H1 (cell line): ENCODE measurements around the gene IQCN. TPM values are rescaled to one million over a fixed set of nuclear protein-coding genes. Genes with fewer than 3 reads are reported as not detected.

ENCODE experiments used
- CTCF ChIA-PET: fragments of 300-600 bp; sonication (Branson Sonifier 250); formaldehyde crosslinking; loops from one replicate; lab custom pipeline; 2021; ENCODE audit not compliant: partially characterized antibody; lab: Charles Lee
- POLR2A ChIA-PET: fragments of 300-600 bp; sonication (Branson Sonifier 250); formaldehyde crosslinking; loops from one replicate; lab custom pipeline; 2021; ENCODE audit warnings: inconsistent platforms; ENCODE audit not compliant: partially characterized antibody; lab: Charles Lee
- DNase-seq, 2 experiments: peaks; one replicate each; pipeline versions ENCODE4 v3.0.0 to v3.0.0-alpha.2; 2010 to 2022; ENCODE audit warnings: low spot score in 2 of 2, low read depth in 1 of 2, mixed read lengths in 1 of 2
- FAIRE-seq: peaks from 2 replicates; lab custom pipeline; 2011; peaks lifted over from hg19 to GRCh38; lab: Jason Lieb, UNC
- H2AFZ ChIP-seq: 2 replicates; pipeline ENCODE4 v1.8.1; 2012; ENCODE audit warnings: low read length, inconsistent platforms
- H2AK5ac ChIP-seq: 2 replicates; pipeline ENCODE4 v1.6.1; 2013; ENCODE audit warnings: low read depth, low read length
- H2BK120ac ChIP-seq: replicated peaks from 2 replicates; pipeline ENCODE3; 2013; ENCODE audit warnings: low read depth, low read length, inconsistent platforms
- H2BK12ac ChIP-seq: 2 replicates; pipeline ENCODE4 v1.6.1; 2013; ENCODE audit warnings: low read depth, low read length
- H2BK15ac ChIP-seq: 2 replicates; pipeline ENCODE4 v1.6.1; 2013; ENCODE audit warnings: low read length
- H2BK20ac ChIP-seq: 2 replicates; pipeline ENCODE4 v1.6.1; 2013; ENCODE audit warnings: low read length
- H2BK5ac ChIP-seq: 2 replicates; pipeline ENCODE4 v1.6.1; 2013; ENCODE audit warnings: low read depth, low read length
- H3K14ac ChIP-seq: 2 replicates; pipeline ENCODE4 v1.6.1; 2013; ENCODE audit warnings: inconsistent platforms; ENCODE audit not compliant: insufficient read length
- H3K18ac ChIP-seq: 2 replicates; pipeline ENCODE4 v1.6.1; 2013; ENCODE audit warnings: low read length; ENCODE audit errors: extremely low read depth
- H3K23ac ChIP-seq: 2 replicates; pipeline ENCODE4 v1.6.1; 2013; ENCODE audit warnings: inconsistent platforms; ENCODE audit not compliant: insufficient read length
- H3K23me2 ChIP-seq: 2 replicates; pipeline ENCODE4 v1.6.1; 2013; ENCODE audit warnings: low read depth, low read length
- H3K27ac ChIP-seq: 2 replicates; pipeline ENCODE4 v1.6.1; 2011; ENCODE audit warnings: low read depth, low read length, inconsistent platforms
- H3K27me3 ChIP-seq, 4 experiments: replicated peaks in 1 of 4; 1 replicate in 1 of 4; 2 replicates in 3 of 4; pipeline versions ENCODE4 v1.6.1 to v1.8.1; 2011 to 2013; ENCODE audit warnings: low read length in 3 of 4, mild to moderate bottlenecking in 3 of 4, inconsistent platforms in 2 of 4, mixed read lengths in 2 of 4, moderate library complexity in 1 of 4; ENCODE audit not compliant: control insufficient read depth in 3 of 4, insufficient read depth in 3 of 4; ENCODE audit errors: extremely low read depth in 1 of 4
- H3K36me3 ChIP-seq, 4 experiments: 2 replicates each; pipeline versions ENCODE4 v1.6.1 to v1.8.1; 2011 to 2013; ENCODE audit warnings: mild to moderate bottlenecking in 4 of 4, low read length in 3 of 4, moderate library complexity in 2 of 4, control low read depth in 1 of 4, inconsistent platforms in 1 of 4; ENCODE audit not compliant: insufficient read depth in 4 of 4, control insufficient read depth in 2 of 4
- H3K4ac ChIP-seq: replicated peaks from 2 replicates; pipeline ENCODE3; 2013; ENCODE audit warnings: low read length, low read depth, mixed read lengths, inconsistent platforms; ENCODE audit not compliant: insufficient read length
- H3K4me1 ChIP-seq, 4 experiments: replicated peaks in 1 of 4; 1 replicate in 1 of 4; 2 replicates in 3 of 4; pipeline versions ENCODE4 v1.6.1 to v1.8.1; 2011 to 2013; ENCODE audit warnings: low read length in 3 of 4, inconsistent platforms in 2 of 4, mixed read lengths in 1 of 4; ENCODE audit not compliant: insufficient read depth in 4 of 4, control insufficient read depth in 3 of 4
- H3K4me2 ChIP-seq, 2 experiments: 2 replicates each; pipeline versions ENCODE4 v1.6.1 to v1.8.1; 2011 to 2013; ENCODE audit warnings: low read depth in 2 of 2, low read length in 2 of 2, control low read depth in 1 of 2, inconsistent platforms in 1 of 2, mild to moderate bottlenecking in 1 of 2; ENCODE audit not compliant: insufficient read depth in 1 of 2
- H3K4me3 ChIP-seq, 4 experiments: fragments of 200-600, 300-600 bp in 1 of 4; sonication (generic), shearing (Covaris generic), sonication (Bioruptor Twin) in 1 of 4; 2 replicates each; pipeline versions ENCODE4 v1.5.1 to v1.8.1; 2011 to 2016; ENCODE audit warnings: low read length in 4 of 4, low read depth in 3 of 4, control low read depth in 2 of 4, inconsistent platforms in 2 of 4, mild to moderate bottlenecking in 2 of 4, mixed read lengths in 1 of 4, moderate library complexity in 1 of 4; ENCODE audit not compliant: insufficient read depth in 2 of 4; ENCODE audit errors: extremely low read depth in 1 of 4
- H3K56ac ChIP-seq: replicated peaks from 2 replicates; pipeline ENCODE3; 2013; ENCODE audit warnings: low read depth, mild to moderate bottlenecking, mixed read lengths, low read length, inconsistent platforms; ENCODE audit not compliant: insufficient read length
- H3K79me1 ChIP-seq: 2 replicates; pipeline ENCODE4 v1.6.1; 2013; ENCODE audit warnings: low read depth, low read length, control low read depth
- H3K79me2 ChIP-seq, 2 experiments: 2 replicates each; pipeline versions ENCODE4 v1.6.1 to v1.8.1; 2012 to 2013; ENCODE audit warnings: low read length in 2 of 2, mild to moderate bottlenecking in 2 of 2, inconsistent platforms in 1 of 2; ENCODE audit not compliant: insufficient read depth in 2 of 2, control insufficient read depth in 1 of 2
- H3K9ac ChIP-seq, 4 experiments: replicated peaks in 1 of 4; 1 replicate in 1 of 4; 2 replicates in 3 of 4; pipeline versions ENCODE4 v1.6.1 to v1.8.1; 2011 to 2013; ENCODE audit warnings: low read depth in 3 of 4, low read length in 3 of 4, control low read depth in 2 of 4, mild to moderate bottlenecking in 2 of 4, moderate library complexity in 2 of 4, inconsistent platforms in 1 of 4; ENCODE audit errors: extremely low read depth in 1 of 4
- H3K9me3 ChIP-seq, 2 experiments: 2 replicates each; pipeline versions ENCODE4 v1.6.1 to v1.8.1; 2012 to 2013; ENCODE audit warnings: mild to moderate bottlenecking in 2 of 2, moderate library complexity in 2 of 2, control low read depth in 1 of 2, inconsistent platforms in 1 of 2, low read depth in 1 of 2, low read length in 1 of 2, mixed read lengths in 1 of 2; ENCODE audit not compliant: insufficient read depth in 2 of 2
- H4K20me1 ChIP-seq, 2 experiments: replicated peaks in 1 of 2; 2 replicates each; pipeline versions ENCODE3 to v1.8.1; 2011 to 2013; ENCODE audit warnings: inconsistent platforms in 2 of 2, low read length in 2 of 2, mild to moderate bottlenecking in 1 of 2; ENCODE audit not compliant: insufficient read depth in 2 of 2, control insufficient read depth in 1 of 2
- H4K5ac ChIP-seq: 2 replicates; pipeline ENCODE4 v1.6.1; 2013; ENCODE audit warnings: low read length, low read depth, mixed read lengths, inconsistent platforms; ENCODE audit not compliant: insufficient read length
- H4K8ac ChIP-seq: 2 replicates; pipeline ENCODE4 v1.8.0; 2013; ENCODE audit warnings: mild to moderate bottlenecking, moderate library complexity, low read length, inconsistent platforms; ENCODE audit not compliant: insufficient read depth; ENCODE audit errors: extremely low read depth
- H4K91ac ChIP-seq: replicated peaks from 2 replicates; pipeline ENCODE3; 2013; ENCODE audit warnings: low read length, mixed read lengths, inconsistent platforms; ENCODE audit not compliant: insufficient read length
- CBX5 ChIP-seq: fragments of 300-800, 300-1000 bp; sonication (generic); IDR thresholded peaks from 2 replicates; pipeline ENCODE4 v1.7.1; 2016; ENCODE audit warnings: antibody characterized with exemption, low read length, low read depth
- EGR1 ChIP-seq: IDR thresholded peaks from 2 replicates; pipeline ENCODE4 v1.6.1; 2011; ENCODE audit warnings: low read depth, low read length, borderline replicate concordance
- GTF2F1 ChIP-seq: IDR thresholded peaks from 2 replicates; pipeline ENCODE4 v1.6.1; 2012; ENCODE audit warnings: low read depth, low read length, improper control_type of control experiment, borderline replicate concordance
- HDAC6 ChIP-seq: IDR thresholded peaks from one replicate; pipeline ENCODE4 v1.7.1; 2012; ENCODE audit warnings: low read depth, mild to moderate bottlenecking, inconsistent platforms, low read length, moderate library complexity
- NANOG ChIP-seq: IDR thresholded peaks from 2 replicates; pipeline ENCODE4 v1.6.1; 2011; ENCODE audit warnings: low read length, low read depth, mild to moderate bottlenecking, inconsistent platforms; ENCODE audit not compliant: insufficient read depth, poor library complexity, severe bottlenecking
- POLR2AphosphoS5 ChIP-seq: IDR thresholded peaks from 2 replicates; pipeline ENCODE4 v1.6.1; 2011; ENCODE audit warnings: low read depth, low read length
- RNF2 ChIP-seq: fragments of 200-900, 300-1000 bp; sonication (generic); IDR thresholded peaks from 2 replicates; pipeline ENCODE4 v1.7.1; 2016; ENCODE audit warnings: borderline replicate concordance, low read depth, mild to moderate bottlenecking, antibody characterized with exemption, low read length; ENCODE audit not compliant: poor library complexity, severe bottlenecking; ENCODE audit errors: missing control alignments
- SIRT6 ChIP-seq: IDR thresholded peaks from one replicate; pipeline ENCODE4 v1.7.1; 2012; ENCODE audit warnings: low read length, inconsistent platforms
- TEAD4 ChIP-seq: IDR thresholded peaks from 2 replicates; pipeline ENCODE4 v1.6.1; 2012; ENCODE audit warnings: low read depth, low read length, inconsistent platforms, mixed read lengths
- YY1 ChIP-seq: IDR thresholded peaks from 2 replicates; pipeline ENCODE4 v1.6.1; 2011; ENCODE audit warnings: low read depth, mild to moderate bottlenecking, low read length
- WGBS, 2 experiments: shearing (Covaris generic) in 1 of 2; methylation state at CpG; one replicate each; pipeline versions ENCODE4 v1.1.6 to v1.1.7; 2013 to 2015; ENCODE audit warnings: low lambda C conversion rate in 2 of 2, mixed read lengths in 2 of 2, inconsistent platforms in 1 of 2, low coverage in 1 of 2, missing lambda C conversion rate in 1 of 2; ENCODE audit not compliant: insufficient replicate concordance in 2 of 2, insufficient coverage in 1 of 2, insufficient read length in 1 of 2; ENCODE audit errors: extremely low coverage in 1 of 2, missing lambda C conversion rate in 1 of 2; 5-methylcytosine and 5-hydroxymethylcytosine counted together
- polyA plus RNA-seq, 7 experiments: library from polyadenylated mRNA; depleted of rRNA in 3 of 7; stranded (reverse) in 5 of 7; unstranded in 2 of 7; fragments of >200 nt in 5 of 7; fragments of 200-250 nt in 2 of 7; gene quantifications; 1 replicate in 5 of 7; 2 replicates in 1 of 7; 4 replicates in 1 of 7; pipeline versions ENCODE4 v1.2.1 to v1.2.3, GENCODE V29; 2011 to 2013; ENCODE audit warnings: missing spikeins in 2 of 7, mixed read lengths in 2 of 7
- total RNA-seq: library from RNA; stranded (reverse); fragmentation: NEBNext Ultra II Directional; extraction: Animal tissue kit (Norgen Biotek cat#: 25700); gene quantifications from 2 replicates; pipeline ENCODE4 v1.2.1, GENCODE V29; 2021

IQCN gene
- total and polyA plus RNA-seq, 2 of the 8 experiments (the other 6 are each of a cell fraction or from before 2014, with no cell fraction given) = 0.36 to 1.0 TPM

GRCh38 chr19:18254546-18255503 lies 19.4 kb downstream of the IQCN start:
- 0 out of 2 replicates have a peak overlapping the region, but pooled peaks have one; percentile 36 for H2AFZ ChIP-seq
- H3K79me1 ChIP-seq = no peaks in the 10 kb centered on the region
- CTCF ChIA-PET = interaction anchor here (0.6 to 18.7 kb wide), 39 partner anchors 10 to 1210 kb away, joined by 3 to 305 read pairs (median 4); partner anchors contain the start of genes IQCN, JUND, PDE4C and RAB3A
- no peak overlapping the region for H3K9ac ChIP-seq
- peak overlapping the region; percentile 56 to 62 for H3K4me2 ChIP-seq
- no peaks in the 10 kb centered on the region for H3K79me2 ChIP-seq
- WGBS, 2 experiments = 32% methylated on average over 23 of the region's 24 CpGs; no CpG with 5 or more reads in 1 of the 2 experiments
- H4K20me1 ChIP-seq = no peaks in the 10 kb centered on the region
- peak overlapping the region; percentile 75; the same call in 1 of the 2 replicates for H3K18ac ChIP-seq
- peaks cover 0 to 3% (median under 1%) of the 10 kb centered on the region in 4 experiments; a peak in 3 of 7 replicates for H3K27me3 ChIP-seq
- no peak for FAIRE-seq
- H2BK20ac ChIP-seq = 0 out of 2 replicates have a peak overlapping the region, but pooled peaks have one; percentile 72
- no peak overlapping the region for H3K14ac ChIP-seq
- no peaks in the 10 kb centered on the region for H3K9me3 ChIP-seq
- peak overlapping the region; percentile 9; the same call in 1 of the 2 replicates for H2AK5ac ChIP-seq
- H3K23ac ChIP-seq = no peak overlapping the region
- peak overlapping the region; percentile 19 for H3K4ac ChIP-seq
- peak overlapping the region; percentile 6 for H2BK120ac ChIP-seq
- DNase-seq = peak in 1 of 2 experiments; percentile 77
- no peak overlapping the region; the same call in 1 of the 2 replicates for H4K8ac ChIP-seq
- POLR2A ChIA-PET = interaction anchor here (0.8 to 7.4 kb wide), 14 partner anchors 10 to 71 kb away, joined by 3 to 65 read pairs (median 4); partner anchors contain the start of genes IQCN, JUND, LSM4 and RAB3A
- H2BK15ac ChIP-seq = peak overlapping the region; percentile 88; the same call in 1 of the 2 replicates
- peak overlapping the region; percentile 78 for H4K91ac ChIP-seq
- H2BK12ac ChIP-seq = peak overlapping the region; percentile 20; the same call in 1 of the 2 replicates
- no peak overlapping the region for H2BK5ac ChIP-seq
- H3K27ac ChIP-seq = no peak overlapping the region
- H3K36me3 ChIP-seq = no peaks in the 10 kb centered on the region
- no peak overlapping the region for H4K5ac ChIP-seq
- H3K4me1 ChIP-seq = peaks cover 5 to 16% (median 11%) of the 10 kb centered on the region in 4 experiments
- no peak overlapping the region for H3K56ac ChIP-seq
- H3K23me2 ChIP-seq = no peaks in the 10 kb centered on the region
- peak overlapping the region in 2 of 4 experiments; percentile 7 to 38; a peak in 4 of 8 replicates for H3K4me3 ChIP-seq
- TF ChIP-seq EGR1 (no peak), YY1 (peak; percentile 58; the same call in 1 of the 2 replicates), RNF2 (no peak), SIRT6 (no peak), GTF2F1 (no peak), POLR2AphosphoS5 (0 out of 2 replicates have a peak, but pooled peaks have one; percentile 49), CBX5 (no peak), HDAC6 (no peak), NANOG (no peak), TEAD4 (no peak)
